ENCODE data around the gene MINPP1. TPM values are rescaled to one million over a fixed set of nuclear protein-coding genes. Genes with fewer than 3 reads are reported as not detected.
"Not testable (repeated sequence)": the region's sequence is repeated elsewhere in the genome, so short reads cannot be mapped to it uniquely, and the experiment has no call there.

The MINPP1 gene
- total and polyA plus RNA-seq, 2 of the 4 experiments (the other 2 are of a cell fraction), result 11.7 to 14.4 TPM

GRCh38 chr10:87592920-87593319 is 88.2 kb downstream of the MINPP1 start:
- H4K8ac ChIP-seq (ENCODE audit: low read depth in 2 of 2, low read length in 2 of 2); H2BK15ac ChIP-seq (ENCODE audit: low read depth, low read length); H3K27me3 ChIP-seq (ENCODE audit: control insufficient read depth, insufficient read depth, low read length); H2AK5ac ChIP-seq (ENCODE audit: low read depth, low read length); BruUV-seq (replicated peaks); ATAC-seq (ENCODE audit: low read depth); POLR2A ChIA-PET (ENCODE audit: unreplicated experiment); H2BK5ac ChIP-seq (ENCODE audit: low read depth, low read length, poor library complexity, severe bottlenecking); H3K79me1 ChIP-seq (ENCODE audit: low read depth in 1 of 2, low read length in 2 of 2); H3K18ac ChIP-seq (ENCODE audit: low read depth, low read length); H3K9ac ChIP-seq (ENCODE audit: low read depth, low read length); dilution Hi-C loops (cut with HindIII; ENCODE audit: low sequenced_read_pairs, unreplicated experiment); H4K91ac ChIP-seq (ENCODE audit: insufficient read depth, low read depth, low read length); H3K23ac ChIP-seq (ENCODE audit: low read depth, low read length); DNase-seq; H3K9me3 ChIP-seq (ENCODE audit: control insufficient read depth, insufficient read depth, low read length); H3K4me3 ChIP-seq (ENCODE audit: insufficient read depth, low read depth, low read length); H2BK20ac ChIP-seq (ENCODE audit: low read depth, low read length); H3K9me1 ChIP-seq (ENCODE audit: insufficient read depth, low read length); H2AK9ac ChIP-seq (replicated peaks; ENCODE audit: low read depth, low read length, poor library complexity); H3K27ac ChIP-seq (ENCODE audit: insufficient read depth, low read length); H3K36me3 ChIP-seq (ENCODE audit: control insufficient read depth, insufficient read depth, low read length); H4K5ac ChIP-seq (ENCODE audit: low read depth, low read length); H4K20me1 ChIP-seq (ENCODE audit: insufficient read depth, low read length); H3K14ac ChIP-seq (replicated peaks; ENCODE audit: low read depth, low read length); in situ Hi-C loops (cut with MboI; ENCODE audit: low sequenced_read_pairs); H2BK120ac ChIP-seq (ENCODE audit: low read depth, low read length); H3K4ac ChIP-seq (ENCODE audit: low read depth, low read length); H2AFZ ChIP-seq (replicated peaks; ENCODE audit: low read length, poor library complexity); H3K56ac ChIP-seq (ENCODE audit: extremely low read depth, insufficient read depth, low read length); H3K4me2 ChIP-seq (ENCODE audit: low read depth, low read length): not testable (repeated sequence)
- WGBS, 2 experiments (ENCODE audit: extremely low coverage in 2 of 2, insufficient read length in 1 of 2), result no CpG with 5 or more reads among the region's 4 CpGs
- H3K4me1 ChIP-seq (ENCODE audit: control insufficient read depth, insufficient read depth, low read length), result peaks cover 11% of the 10 kb centered on the region
- CTCF ChIA-PET, result interaction anchor here (0.8 kb wide), 1 partner anchor 487 kb away, joined by 3 read pairs; no protein-coding TSS in a partner anchor
- intact Hi-C loops (cut with micrococcal nuclease), result loop anchor here (5.0 kb wide), 1 partner anchor 41 kb away; no protein-coding TSS in a partner anchor
